HEK293T (cell line): ENCODE results near the gene OSMR.

ENCODE experiments used
- CTCF ChIA-PET: fragments of 350-600 bp; formaldehyde crosslinking; extraction: SDS; loops from one replicate; lab custom pipeline; 2021; ENCODE audit warnings: antibody characterized with exemption, inconsistent platforms; lab: Yijun Ruan, JAX
- POLR2A ChIA-PET: fragments of 350-600 bp; formaldehyde crosslinking; extraction: SDS; loops from one replicate; lab custom pipeline; 2020; ENCODE audit warnings: antibody characterized with exemption, inconsistent platforms; lab: Yijun Ruan, JAX
- DNase-seq: peaks from one replicate; pipeline ENCODE4 v3.0.0; 2012; ENCODE audit warnings: mixed read lengths; ENCODE audit errors: extremely low spot score
- ARNT ChIP-seq: fragments of 450-650 bp; IDR thresholded peaks from 2 replicates; pipeline ENCODE4 v1.6.1; 2017; ENCODE audit warnings: mild to moderate bottlenecking
- BHLHE40 ChIP-seq: fragments of 450-650 bp; IDR thresholded peaks from 2 replicates; pipeline ENCODE4 v1.6.1; 2016; ENCODE audit warnings: mild to moderate bottlenecking, moderate library complexity, borderline replicate concordance
- CTBP1 ChIP-seq: fragments of 450-650 bp; IDR thresholded peaks from 2 replicates; pipeline ENCODE4 v1.6.1; 2016; ENCODE audit warnings: borderline replicate concordance
- ELF4 ChIP-seq: fragments of 450-650 bp; IDR thresholded peaks from 2 replicates; pipeline ENCODE4 v1.6.1; 2017; ENCODE audit warnings: antibody characterized with exemption
- FOXA1 ChIP-seq: fragments of 450-650 bp; IDR thresholded peaks from 2 replicates; pipeline ENCODE4 v1.6.1; 2016; ENCODE audit warnings: mild to moderate bottlenecking
- FOXK2 ChIP-seq: fragments of 450-650 bp; IDR thresholded peaks from 2 replicates; pipeline ENCODE4 v1.6.1; 2016; ENCODE audit warnings: mild to moderate bottlenecking
- FOXM1 ChIP-seq: fragments of 450-650 bp; IDR thresholded peaks from 2 replicates; pipeline ENCODE4 v1.6.1; 2017; ENCODE audit warnings: mild to moderate bottlenecking, borderline replicate concordance
- HDGF ChIP-seq: fragments of 450-650 bp; IDR thresholded peaks from 2 replicates; pipeline ENCODE4 v1.6.1; 2017; ENCODE audit warnings: antibody characterized with exemption, borderline replicate concordance
- L3MBTL2 ChIP-seq: fragments of 450-650 bp; conservative IDR thresholded peaks from 2 replicates; pipeline ENCODE4 v1.6.1; 2016; ENCODE audit warnings: mild to moderate bottlenecking
- LEF1 ChIP-seq: fragments of 450-650 bp; IDR thresholded peaks from 2 replicates; pipeline ENCODE4 v1.6.1; 2017; ENCODE audit warnings: mild to moderate bottlenecking, borderline replicate concordance
- NFRKB ChIP-seq: fragments of 450-650 bp; IDR thresholded peaks from 2 replicates; pipeline ENCODE4 v1.6.1; 2016; ENCODE audit warnings: mild to moderate bottlenecking, moderate library complexity
- PKNOX1 ChIP-seq: fragments of 450-650 bp; IDR thresholded peaks from 2 replicates; pipeline ENCODE4 v1.6.1; 2016
- SP1 ChIP-seq: fragments of 450-650 bp; IDR thresholded peaks from 2 replicates; pipeline ENCODE4 v1.6.1; 2017
- SUZ12 ChIP-seq: fragments of 450-650 bp; IDR thresholded peaks from 2 replicates; pipeline ENCODE4 v1.6.1; 2016; ENCODE audit warnings: mild to moderate bottlenecking
- TARDBP ChIP-seq: fragments of 450-650 bp; IDR thresholded peaks from 2 replicates; pipeline ENCODE4 v1.6.1; 2016
- ZNF384 ChIP-seq: fragments of 450-650 bp; IDR thresholded peaks from 2 replicates; pipeline ENCODE4 v1.6.1; 2016

Gene OSMR

GRCh38 chr5:38814879-38815278 is 30.9 kb upstream of the OSMR start:
- ChIA-PET CTCF (interaction anchor here (0.6 to 1.7 kb wide), 5 partner anchors 104 to 394 kb away, joined by 3 to 8 read pairs (median 5); no protein-coding TSS in a partner anchor), POLR2A (no interaction called here)
- DNase-seq: no peak
- TF ChIP-seq ELF4 (no peak), NFRKB (no peak)

- POLR2A ChIA-PET: no interaction called here
These were observed 29.5 kb upstream of the OSMR start for GRCh38 chr5:38816083-38817030.

GRCh38 chr5:38821679-38822078 is 24.1 kb upstream of the OSMR start:
- no peak for DNase-seq
- TF ChIP-seq PKNOX1 (no peak), CTBP1 (no peak), FOXA1 (no peak), FOXK2 (no peak), ELF4 (no peak), SP1 (no peak), L3MBTL2 (no peak), NFRKB (no peak), ARNT (no peak), LEF1 (no peak), BHLHE40 (no peak), ZNF384 (no peak), TARDBP (no peak), HDGF (no peak), FOXM1 (no peak), SUZ12 (no peak)
- CTCF ChIA-PET: interaction anchor here (2.3 kb wide), 1 partner anchor 12 kb away, joined by 8 read pairs; no protein-coding TSS in a partner anchor
- POLR2A ChIA-PET: no interaction called here

More at GRCh38 chr5:38816083-38817030, 29.5 kb upstream of the OSMR start:
- CTCF ChIA-PET: no interaction called here
- no peak for DNase-seq
- TF ChIP-seq ARNT (no peak), FOXM1 (no peak), L3MBTL2 (no peak), FOXA1 (no peak), SP1 (no peak), TARDBP (no peak), CTBP1 (no peak), BHLHE40 (no peak), FOXK2 (no peak), HDGF (no peak), NFRKB (no peak), SUZ12 (no peak), PKNOX1 (no peak), LEF1 (no peak), ZNF384 (no peak)

GRCh38 chr5:38823503-38823902 is 22.3 kb upstream of the OSMR start:
- ChIA-PET CTCF (interaction anchor here (2.3 kb wide), 1 partner anchor 14 kb away, joined by 8 read pairs; no protein-coding TSS in a partner anchor), POLR2A (no interaction called here)
- TF ChIP-seq L3MBTL2: no peak
- TF ChIP-seq ZNF384: no peak
- no peak for TF ChIP-seq NFRKB
- no peak for TF ChIP-seq ELF4
- no peak for TF ChIP-seq BHLHE40
- TF ChIP-seq FOXK2: no peak
- no peak for TF ChIP-seq SP1
- TF ChIP-seq LEF1: no peak
- TF ChIP-seq FOXA1: no peak
- no peak for TF ChIP-seq CTBP1
- TF ChIP-seq ARNT: no peak
- TF ChIP-seq TARDBP: no peak
- no peak for TF ChIP-seq SUZ12
- TF ChIP-seq FOXM1: no peak
- TF ChIP-seq PKNOX1: no peak
- no peak for TF ChIP-seq HDGF
- no peak for DNase-seq

- ChIA-PET POLR2A (no interaction called here), CTCF (no interaction called here)
- DNase-seq: no peak
- TF ChIP-seq FOXK2 (no peak), SP1 (no peak), FOXM1 (no peak), TARDBP (no peak), L3MBTL2 (no peak), ELF4 (no peak), ARNT (no peak), BHLHE40 (no peak), PKNOX1 (no peak), HDGF (no peak), NFRKB (no peak), ZNF384 (no peak), CTBP1 (no peak), SUZ12 (no peak), LEF1 (no peak), FOXA1 (no peak)
These were observed 21.0 kb upstream of the OSMR start for GRCh38 chr5:38824821-38825220.
